ENCODE measurements around the gene FBXO42.

DNA sequence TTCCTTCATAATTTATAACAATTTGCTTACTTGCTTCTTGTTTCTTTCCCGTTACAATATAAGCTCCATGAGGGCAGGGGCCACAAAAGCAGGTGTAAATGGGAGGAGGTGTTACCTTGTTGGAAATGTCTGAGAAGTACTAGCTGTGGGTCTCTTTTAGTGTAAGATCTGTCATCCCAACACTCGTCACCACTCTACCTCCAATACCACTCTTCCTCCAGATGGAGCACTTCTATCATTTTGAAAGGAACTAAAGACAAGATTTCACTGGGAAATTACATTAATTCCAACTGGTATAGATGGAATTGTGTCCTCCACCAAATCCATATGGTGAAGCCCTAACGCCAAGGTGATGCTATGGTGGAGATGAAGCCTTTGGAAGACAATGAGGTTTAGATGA is 62.3 kb downstream of the FBXO42 start:
- TF ChIP-seq, protein P1, sequence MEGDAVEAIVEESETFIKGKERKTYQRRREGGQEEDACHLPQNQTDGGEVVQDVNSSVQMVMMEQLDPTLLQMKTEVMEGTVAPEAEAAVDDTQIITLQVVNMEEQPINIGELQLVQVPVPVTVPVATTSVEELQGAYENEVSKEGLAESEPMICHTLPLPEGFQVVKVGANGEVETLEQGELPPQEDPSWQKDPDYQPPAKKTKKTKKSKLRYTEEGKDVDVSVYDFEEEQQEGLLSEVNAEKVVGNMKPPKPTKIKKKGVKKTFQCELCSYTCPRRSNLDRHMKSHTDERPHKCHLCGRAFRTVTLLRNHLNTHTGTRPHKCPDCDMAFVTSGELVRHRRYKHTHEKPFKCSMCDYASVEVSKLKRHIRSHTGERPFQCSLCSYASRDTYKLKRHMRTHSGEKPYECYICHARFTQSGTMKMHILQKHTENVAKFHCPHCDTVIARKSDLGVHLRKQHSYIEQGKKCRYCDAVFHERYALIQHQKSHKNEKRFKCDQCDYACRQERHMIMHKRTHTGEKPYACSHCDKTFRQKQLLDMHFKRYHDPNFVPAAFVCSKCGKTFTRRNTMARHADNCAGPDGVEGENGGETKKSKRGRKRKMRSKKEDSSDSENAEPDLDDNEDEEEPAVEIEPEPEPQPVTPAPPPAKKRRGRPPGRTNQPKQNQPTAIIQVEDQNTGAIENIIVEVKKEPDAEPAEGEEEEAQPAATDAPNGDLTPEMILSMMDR (IDR thresholded peaks at IDR 0.05) = no peak
- TF ChIP-seq POLR2A (IDR thresholded peaks at IDR 0.05) = no peak
